Stimulated activated naive B cell treated with anti-CD40 and anti-IgM and Interleukin-4, amounts not matched to agents 10 μg/mL and 1 μg/mL and 100 μg/mL, for 72 hours (primary cell): ENCODE data around the gene DVL1.

Experiments
- ATAC-seq, 2 donors: fragments of 150-1000 bp; cut with Tn5 transposase; replicated peaks; 2 replicates each; pipeline ENCODE4 v1.10.0; 2021; ENCODE audit warnings: moderate library complexity in 1 of 2
- DNase-seq: peaks from one replicate; pipeline ENCODE4 v3.0.0; 2021
- H3K27ac Mint-ChIP-seq: one replicate; pipeline ENCODE4 v1.8.0; 2022; ENCODE audit warnings: mild to moderate bottlenecking, mixed read lengths
- H3K27me3 Mint-ChIP-seq, 2 donors: one replicate each; pipeline ENCODE4 v1.8.0; 2022; ENCODE audit warnings: mixed read lengths in 2 of 2
- H3K36me3 Mint-ChIP-seq, 2 donors: one replicate each; pipeline ENCODE4 v1.8.0; 2022; ENCODE audit warnings: mixed read lengths in 2 of 2, mild to moderate bottlenecking in 1 of 2
- H3K4me1 Mint-ChIP-seq, 2 donors: one replicate each; pipeline ENCODE4 v1.8.0; 2022; ENCODE audit warnings: mixed read lengths in 2 of 2, mild to moderate bottlenecking in 1 of 2
- H3K4me3 Mint-ChIP-seq, 2 donors: one replicate each; pipeline ENCODE4 v1.8.0; 2022; ENCODE audit warnings: mild to moderate bottlenecking in 2 of 2, mixed read lengths in 2 of 2, moderate library complexity in 1 of 2
- H3K9me3 Mint-ChIP-seq, 2 donors: one replicate each; pipeline ENCODE4 v1.8.0; 2022; ENCODE audit warnings: mixed read lengths in 2 of 2, mild to moderate bottlenecking in 1 of 2

DVL1 gene

DNA sequence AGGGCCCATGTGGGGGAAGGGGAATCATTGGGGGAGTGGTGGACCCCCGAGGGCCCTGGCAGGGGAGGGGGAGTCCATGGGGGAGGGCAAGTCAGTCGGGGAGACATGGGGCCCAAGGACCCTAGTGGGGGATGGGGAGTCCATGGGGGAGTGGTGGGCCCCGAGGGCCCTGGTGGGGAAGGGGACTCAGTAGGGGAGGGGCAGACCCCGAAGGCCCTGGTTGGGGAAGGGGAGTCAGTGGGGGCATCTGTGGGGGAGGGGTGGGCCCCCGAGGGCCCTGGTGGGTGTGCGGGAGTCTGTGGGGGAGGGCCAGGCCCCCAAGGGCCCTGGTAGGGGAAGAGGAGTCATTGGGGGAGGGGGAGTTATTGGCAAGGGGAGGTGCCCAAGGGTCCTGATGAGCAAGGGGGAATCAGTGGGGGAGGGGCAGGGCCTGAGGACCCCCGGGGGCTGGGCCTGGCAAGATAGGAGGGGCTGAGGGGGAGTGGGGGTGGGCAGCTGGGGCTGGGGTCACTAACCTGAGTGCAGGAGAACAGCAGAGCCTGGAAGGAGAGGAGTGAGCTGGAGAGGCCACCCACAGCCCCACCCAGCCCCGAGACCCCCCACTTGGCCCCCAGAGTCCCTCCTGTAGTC is 7.1 kb upstream of the DVL1 start:
- no peak overlapping the region for H3K27ac Mint-ChIP-seq
- peaks cover 1 to 5% of the 10 kb centered on the region in 2 donors for H3K36me3 Mint-ChIP-seq
- H3K4me3 Mint-ChIP-seq = no peak overlapping the region
- DNase-seq (no peak), ATAC-seq (no peak)
- H3K9me3 Mint-ChIP-seq = no peaks in the 10 kb centered on the region
- peaks cover 57 to 76% of the 10 kb centered on the region in 2 donors for H3K27me3 Mint-ChIP-seq
- H3K4me1 Mint-ChIP-seq = peaks cover 20 to 50% of the 10 kb centered on the region in 2 donors

DNA sequence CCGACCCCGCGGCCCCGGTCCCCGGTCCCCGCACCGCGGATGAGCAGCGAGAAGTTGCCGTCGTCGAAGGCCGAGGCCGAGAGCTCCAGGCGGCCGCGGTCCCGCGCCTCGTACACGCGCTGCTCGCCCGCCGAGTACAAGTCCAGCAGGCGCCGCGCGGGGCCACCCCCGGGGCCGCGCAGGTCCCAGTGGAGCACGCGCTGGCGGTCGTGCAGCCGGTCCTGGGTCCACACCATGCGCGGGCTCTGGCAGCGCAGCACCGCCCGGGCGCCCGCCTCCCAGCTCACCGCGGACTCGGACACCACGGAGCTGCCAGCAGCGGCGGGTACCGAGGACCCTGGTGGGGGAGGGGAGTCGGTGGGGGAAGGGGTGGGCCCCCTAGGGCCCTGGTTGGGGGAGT is 6.2 kb upstream of the DVL1 start:
- Mint-ChIP-seq H3K27me3 (peaks cover 50 to 68% of the 10 kb centered on the region in 2 donors), H3K4me3 (no peak overlapping the region), H3K4me1 (peaks cover 17 to 50% of the 10 kb centered on the region in 2 donors), H3K27ac (no peak overlapping the region), H3K36me3 (peaks cover 1 to 5% of the 10 kb centered on the region in 2 donors), H3K9me3 (no peaks in the 10 kb centered on the region)
- peak; percentile 33 to 38 for ATAC-seq
- no peak for DNase-seq

- H3K27ac Mint-ChIP-seq = peak overlapping the region; percentile 85
- peak overlapping the region; percentile 60 to 63 for H3K4me3 Mint-ChIP-seq
- peaks cover 47 to 62% of the 10 kb centered on the region in 2 donors for H3K27me3 Mint-ChIP-seq
- peaks cover 17 to 50% of the 10 kb centered on the region in 2 donors for H3K4me1 Mint-ChIP-seq
- ATAC-seq = peak in 1 of 2 donors; percentile 11
- peaks cover 1 to 5% of the 10 kb centered on the region in 2 donors for H3K36me3 Mint-ChIP-seq
- H3K9me3 Mint-ChIP-seq = no peaks in the 10 kb centered on the region
- DNase-seq = no peak
Measured at GRCh38 chr1:1354271-1355247, 5.3 kb upstream of the DVL1 start.

- peak overlapping the region in 1 of 2 donors; percentile 19 for H3K4me3 Mint-ChIP-seq
- H3K36me3 Mint-ChIP-seq = peaks cover 1 to 5% of the 10 kb centered on the region in 2 donors
Measured at GRCh38 chr1:1353389-1354151, 4.4 kb upstream of the DVL1 start.

DNA sequence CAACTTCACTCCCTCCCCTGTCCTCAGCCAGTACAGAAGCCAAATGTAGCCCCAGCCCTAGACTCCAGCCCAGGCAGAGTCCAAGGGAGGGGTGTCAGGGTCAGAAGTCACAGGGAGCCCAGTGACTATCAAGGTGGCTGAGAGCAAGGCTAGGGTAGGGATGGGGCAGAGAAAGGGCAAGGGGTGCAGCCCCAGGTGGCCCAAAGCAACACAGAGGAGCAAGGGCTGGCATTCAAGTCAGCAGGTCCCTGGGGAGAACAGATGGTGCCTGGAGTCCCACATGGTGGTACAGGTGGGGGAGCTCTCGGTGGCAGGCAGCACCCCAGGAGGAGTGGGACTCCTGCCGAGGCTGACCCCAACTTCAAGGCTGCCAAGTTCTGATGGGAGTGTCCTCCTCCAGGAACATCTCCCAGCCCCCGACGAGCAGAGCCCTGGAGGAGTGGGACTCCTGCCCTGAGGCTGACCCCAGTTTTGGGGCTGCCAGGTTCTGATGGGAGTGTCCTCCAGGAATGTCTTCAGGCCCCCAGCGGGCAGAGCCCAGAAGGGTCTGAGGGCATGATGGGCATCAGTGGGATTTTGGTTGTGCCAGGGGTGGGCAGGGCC is 3.7 kb upstream of the DVL1 start:
- peaks cover 17 to 39% of the 10 kb centered on the region in 2 donors for H3K4me1 Mint-ChIP-seq
- H3K4me3 Mint-ChIP-seq = peak overlapping the region; percentile 10 to 73
- H3K27ac Mint-ChIP-seq = no peak overlapping the region
- DNase-seq (no peak), ATAC-seq (no peak)
- peaks cover 31 to 45% of the 10 kb centered on the region in 2 donors for H3K27me3 Mint-ChIP-seq
- no peaks in the 10 kb centered on the region for H3K9me3 Mint-ChIP-seq
- H3K36me3 Mint-ChIP-seq = peaks cover 1 to 5% of the 10 kb centered on the region in 2 donors

More at GRCh38 chr1:1353389-1354151, 4.4 kb upstream of the DVL1 start:
- Mint-ChIP-seq H3K27ac (peak overlapping the region; percentile 31), H3K9me3 (no peaks in the 10 kb centered on the region), H3K27me3 (peaks cover 37 to 52% of the 10 kb centered on the region in 2 donors), H3K4me1 (peaks cover 17 to 40% of the 10 kb centered on the region in 2 donors)
- DNase-seq = no peak
- no peak for ATAC-seq

GRCh38 chr1:1351511-1352427 is 2.6 kb upstream of the DVL1 start:
- Mint-ChIP-seq H3K4me3 (peak overlapping the region; percentile 73 to 77), H3K4me1 (peaks cover 23 to 49% of the 10 kb centered on the region in 2 donors), H3K27me3 (peaks cover 22 to 34% of the 10 kb centered on the region in 2 donors), H3K36me3 (peaks cover 1 to 5% of the 10 kb centered on the region in 2 donors), H3K9me3 (no peaks in the 10 kb centered on the region), H3K27ac (peak overlapping the region; percentile 84)
- no peak for ATAC-seq
- no peak for DNase-seq

- peaks cover 24 to 52% of the 10 kb centered on the region in 2 donors for H3K4me1 Mint-ChIP-seq
- H3K27ac Mint-ChIP-seq = peak overlapping the region; percentile 79
- peaks cover 1 to 5% of the 10 kb centered on the region in 2 donors for H3K36me3 Mint-ChIP-seq
- peak overlapping the region; percentile 82 to 84 for H3K4me3 Mint-ChIP-seq
- H3K9me3 Mint-ChIP-seq = no peaks in the 10 kb centered on the region
- peaks cover 16 to 18% of the 10 kb centered on the region in 2 donors for H3K27me3 Mint-ChIP-seq
- peak; percentile 48 to 51 for ATAC-seq
- no peak for DNase-seq
Measured at GRCh38 chr1:1348420-1349255, 580 bp downstream of the DVL1 start.

GRCh38 chr1:1347663-1348419 is 1.4 kb downstream of the DVL1 start:
- DNase-seq (no peak), ATAC-seq (no peak)
- H3K4me1 Mint-ChIP-seq = peaks cover 20 to 48% of the 10 kb centered on the region in 2 donors
- no peaks in the 10 kb centered on the region for H3K9me3 Mint-ChIP-seq
- H3K27ac Mint-ChIP-seq = peak overlapping the region; percentile 59
- peak overlapping the region; percentile 82 to 84 for H3K4me3 Mint-ChIP-seq
- H3K27me3 Mint-ChIP-seq = peaks cover 8 to 10% of the 10 kb centered on the region in 2 donors
- H3K36me3 Mint-ChIP-seq = peaks cover 1 to 5% of the 10 kb centered on the region in 2 donors

DNA sequence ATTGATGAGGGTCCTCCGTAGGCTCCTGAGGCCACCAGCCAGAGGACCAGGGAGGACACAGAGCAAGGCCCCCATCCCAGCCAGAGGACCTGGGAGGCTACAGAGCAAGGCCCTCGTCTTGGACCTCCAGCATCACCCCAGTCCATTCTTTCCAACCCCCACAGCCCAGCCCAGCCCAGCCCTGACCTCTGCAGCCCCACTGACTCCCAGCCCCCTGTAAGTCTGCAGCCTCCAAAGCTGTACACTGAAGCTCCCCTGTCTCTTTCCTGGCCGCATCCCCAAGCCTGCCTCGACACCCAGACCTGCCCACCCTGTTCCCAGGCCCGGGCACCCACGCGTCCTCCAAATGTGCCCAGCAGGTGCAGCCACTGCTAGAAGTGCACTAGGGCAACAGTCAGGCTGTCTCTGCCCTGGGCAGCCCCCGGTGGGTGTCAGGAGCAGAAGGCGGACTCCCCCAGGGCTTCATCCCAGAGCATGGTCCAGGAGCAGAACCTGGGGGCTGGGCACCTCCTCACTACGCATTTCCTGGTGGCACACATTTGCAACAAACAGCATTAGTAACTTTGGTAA is 2.1 kb downstream of the DVL1 start:
- H3K4me3 Mint-ChIP-seq = peak overlapping the region in 1 of 2 donors; percentile 28
- peaks cover 0 to 2% of the 10 kb centered on the region in 2 donors for H3K36me3 Mint-ChIP-seq
- H3K27me3 Mint-ChIP-seq = peaks cover under 1 to 2% of the 10 kb centered on the region in 2 donors
- ATAC-seq (no peak), DNase-seq (no peak)
- H3K4me1 Mint-ChIP-seq = peaks cover 13 to 41% of the 10 kb centered on the region in 2 donors
- no peaks in the 10 kb centered on the region for H3K9me3 Mint-ChIP-seq
- H3K27ac Mint-ChIP-seq = peak overlapping the region; percentile 88

- H3K27me3 Mint-ChIP-seq = no peaks in the 10 kb centered on the region
- DNase-seq (no peak), ATAC-seq (no peak)
- H3K4me3 Mint-ChIP-seq = no peak overlapping the region
- H3K27ac Mint-ChIP-seq = no peak overlapping the region
- H3K4me1 Mint-ChIP-seq = peaks cover 12 to 37% of the 10 kb centered on the region in 2 donors
- H3K36me3 Mint-ChIP-seq = peaks cover 3% of the 10 kb centered on the region in 2 donors
- H3K9me3 Mint-ChIP-seq = no peaks in the 10 kb centered on the region
Measured at GRCh38 chr1:1346501-1346890, 2.7 kb downstream of the DVL1 start.

DNA sequence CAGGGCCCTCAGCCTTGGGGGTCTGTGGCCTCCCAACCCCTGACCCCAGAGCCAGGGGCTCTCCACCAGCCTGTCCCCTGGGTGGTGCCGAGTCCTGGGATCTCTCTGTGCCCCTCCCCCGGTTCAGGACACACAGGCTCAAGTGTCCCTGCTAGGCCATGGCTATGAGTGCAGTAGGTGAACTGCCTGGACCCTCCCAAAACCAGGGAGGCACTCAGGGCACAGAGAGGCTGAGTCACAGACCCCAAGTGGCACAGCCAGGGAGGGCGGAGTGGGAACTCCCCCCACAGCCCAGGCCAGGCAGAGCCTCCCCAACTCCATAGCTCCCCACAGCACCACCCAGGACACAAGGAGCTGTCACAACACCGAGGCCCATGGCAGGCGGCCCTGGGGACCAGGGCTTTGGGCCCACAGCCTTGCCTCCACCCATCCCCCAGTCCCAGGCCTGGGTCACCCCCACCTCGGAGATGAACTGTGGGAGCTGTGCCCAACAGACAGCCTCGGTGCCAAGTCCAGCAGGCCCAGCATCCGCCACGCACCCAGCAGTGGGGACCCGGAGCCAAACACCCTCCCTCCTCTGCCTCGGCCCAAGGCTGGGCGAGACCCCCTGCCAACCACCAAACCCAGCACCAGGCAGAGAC is 3.2 kb downstream of the DVL1 start:
- no peaks in the 10 kb centered on the region for H3K9me3 Mint-ChIP-seq
- peaks cover 8% of the 10 kb centered on the region in 2 donors for H3K36me3 Mint-ChIP-seq
- ATAC-seq (no peak), DNase-seq (no peak)
- no peak overlapping the region for H3K4me3 Mint-ChIP-seq
- no peak overlapping the region for H3K27ac Mint-ChIP-seq
- peaks cover 12 to 37% of the 10 kb centered on the region in 2 donors for H3K4me1 Mint-ChIP-seq
- no peaks in the 10 kb centered on the region for H3K27me3 Mint-ChIP-seq
